GM19023 (cell line): ENCODE data around the gene SPTAN1.
"Not testable (repeated sequence)": the region's sequence is repeated elsewhere in the genome, so short reads cannot be mapped to it uniquely, and the experiment has no call there.

Source experiments
- ATAC-seq: cut with Tn5 transposase; IDR thresholded peaks from one replicate; pipeline ENCODE4 v1.9.1; 2021; ENCODE audit warnings: mild to moderate bottlenecking, moderate library complexity; ENCODE audit not compliant: unreplicated experiment

SPTAN1 gene

DNA sequence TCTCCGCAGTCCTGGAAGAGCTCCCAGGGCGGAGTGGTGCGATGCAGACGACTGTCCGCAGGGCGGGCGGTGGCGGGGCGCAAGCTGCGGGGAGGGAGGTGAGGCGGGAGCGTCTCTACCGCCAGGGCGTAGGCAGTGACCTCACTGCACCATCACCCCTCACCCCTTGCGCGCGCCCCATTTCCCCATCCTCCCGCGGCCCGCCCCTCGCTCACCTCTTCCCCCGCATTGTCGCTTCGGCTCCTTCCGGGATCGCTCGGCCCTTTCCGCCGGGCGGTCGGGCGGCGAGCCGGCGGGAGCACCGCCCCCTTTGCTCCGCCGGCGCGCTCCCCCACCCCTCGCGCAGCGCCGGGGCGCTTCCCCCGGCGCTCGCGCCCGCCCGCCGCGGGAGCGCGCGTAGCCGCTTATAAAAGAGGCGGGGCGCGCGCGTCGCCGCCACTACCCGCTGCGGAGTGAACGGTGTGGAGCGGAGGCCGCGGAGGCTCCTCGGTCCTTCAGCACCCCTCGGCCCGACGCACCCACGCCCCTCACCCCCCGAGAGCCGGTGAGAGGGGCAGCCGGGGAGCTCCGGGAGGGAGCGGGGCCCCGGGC lies at the start of gene SPTAN1:
SPTAN1 (plus strand) TSS at position 435 of the 591 bp plus-strand sequence. CDS start 14,154 bp downstream, outside the sequence.
- ATAC-seq: peak; percentile 80

DNA sequence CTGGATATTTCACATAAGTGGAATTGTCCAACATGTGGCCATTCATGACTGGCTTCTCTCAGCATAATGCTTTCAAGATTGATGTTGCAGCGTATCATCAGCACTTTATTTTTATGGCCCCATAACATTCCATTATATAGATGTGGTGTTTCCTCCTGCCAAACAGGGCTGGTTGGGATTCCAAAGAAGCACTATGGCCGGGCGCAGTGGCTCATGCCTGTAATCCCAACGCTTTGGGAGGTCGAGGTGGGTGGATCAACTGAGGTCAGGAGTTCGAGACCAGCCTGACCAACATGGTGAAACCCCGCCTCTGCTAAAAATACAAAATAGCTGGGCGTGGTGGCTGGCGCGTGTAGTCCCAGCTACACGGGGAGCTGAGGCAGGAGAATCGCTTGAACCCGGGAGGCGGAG lies 49.0 kb upstream of the SPTAN1 start:
- ATAC-seq: not testable (repeated sequence)

DNA sequence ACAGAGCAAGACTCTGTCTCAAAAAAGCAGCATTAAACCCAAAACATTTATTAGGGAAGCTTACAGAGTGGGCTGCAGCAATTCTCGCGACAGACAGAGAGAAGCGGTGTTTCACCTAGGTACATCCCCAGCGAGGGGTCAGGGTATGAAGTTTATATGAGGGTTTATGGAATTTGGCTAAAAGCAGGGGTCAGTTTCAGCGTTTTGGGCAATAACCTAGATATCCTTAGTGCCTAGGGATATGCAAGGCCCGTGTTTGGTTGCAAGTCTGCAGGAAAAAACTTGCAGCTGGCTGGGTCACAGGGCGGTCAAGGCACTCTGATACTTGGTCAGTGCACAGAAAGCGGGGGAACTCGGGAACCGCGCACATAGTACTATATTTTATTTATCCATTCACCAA lies 48.5 kb upstream of the SPTAN1 start:
- ATAC-seq: no peak

- peak; percentile 91 for ATAC-seq
Observed at GRCh38 chr9:128504485-128505413, 47.6 kb upstream of the SPTAN1 start, which contains the start of gene GLE1. TSS of gene GLE1 (plus strand) at chr9:128504719. CDS start at chr9:128504806, 87 bp downstream.

- no peak for ATAC-seq
Observed at GRCh38 chr9:128505414-128505765, 47.0 kb upstream of the SPTAN1 start.

GRCh38 chr9:128505906-128506305 lies 46.5 kb upstream of the SPTAN1 start:
- ATAC-seq: not testable (repeated sequence)

DNA sequence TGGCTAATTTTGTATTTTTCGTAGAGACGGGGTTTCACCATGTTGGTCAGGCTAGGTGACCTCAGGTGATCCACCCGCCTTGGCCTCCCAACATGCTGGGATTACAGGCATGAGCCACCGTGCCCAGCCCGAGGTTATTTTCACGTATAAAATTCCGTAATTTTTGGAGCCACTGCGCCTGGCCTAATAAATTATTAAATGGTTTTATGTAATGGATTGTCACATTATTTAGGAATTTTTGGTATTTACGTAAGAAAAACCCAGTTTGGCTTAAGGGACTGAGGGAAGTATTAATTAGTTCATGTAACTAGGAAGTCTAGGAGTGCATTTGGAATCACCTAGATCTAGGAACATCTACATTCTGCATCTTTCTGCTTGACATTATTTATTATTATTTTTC lies 39.6 kb upstream of the SPTAN1 start:
- no peak for ATAC-seq

DNA sequence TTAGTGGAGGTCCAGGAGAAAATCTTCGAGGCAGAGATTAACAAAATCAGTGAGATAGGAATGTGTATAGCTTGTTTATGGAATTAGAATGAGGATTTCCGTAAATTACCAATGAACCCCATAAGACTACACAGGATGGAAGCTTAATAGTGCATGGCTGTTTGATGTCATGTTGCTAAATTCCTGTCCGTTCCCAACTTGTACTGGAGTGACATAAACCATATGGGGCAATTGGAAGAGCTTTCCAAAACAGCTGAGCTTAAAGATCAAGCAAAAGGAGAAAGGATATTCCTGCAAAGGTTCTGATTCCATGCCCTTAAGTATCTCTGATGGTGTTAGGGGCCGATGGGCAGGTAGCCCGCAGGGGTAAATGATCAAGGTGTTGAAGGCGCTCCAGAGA lies 30.4 kb upstream of the SPTAN1 start:
- ATAC-seq: no peak

- no peak for ATAC-seq
Observed at GRCh38 chr9:128523199-128523925, 29.0 kb upstream of the SPTAN1 start.

DNA sequence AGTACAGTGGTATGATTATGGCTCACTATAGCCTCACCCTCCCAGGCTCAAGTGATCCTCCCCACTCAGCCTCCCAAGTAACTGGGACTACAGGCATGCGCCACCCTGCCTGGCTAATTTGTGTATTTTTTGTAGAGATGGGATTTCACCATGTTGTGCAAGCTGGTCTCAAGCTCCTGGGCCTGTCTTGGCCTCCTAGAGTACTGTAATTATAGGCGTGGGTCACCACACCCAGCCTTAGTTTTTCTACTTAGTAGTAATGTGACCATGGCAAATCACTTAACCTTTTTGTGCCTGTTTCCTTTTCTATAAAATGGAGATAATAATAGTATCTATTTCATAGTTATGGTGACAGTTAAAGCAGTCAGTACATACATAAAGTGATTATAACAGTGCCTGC lies 25.7 kb upstream of the SPTAN1 start:
- no peak for ATAC-seq

DNA sequence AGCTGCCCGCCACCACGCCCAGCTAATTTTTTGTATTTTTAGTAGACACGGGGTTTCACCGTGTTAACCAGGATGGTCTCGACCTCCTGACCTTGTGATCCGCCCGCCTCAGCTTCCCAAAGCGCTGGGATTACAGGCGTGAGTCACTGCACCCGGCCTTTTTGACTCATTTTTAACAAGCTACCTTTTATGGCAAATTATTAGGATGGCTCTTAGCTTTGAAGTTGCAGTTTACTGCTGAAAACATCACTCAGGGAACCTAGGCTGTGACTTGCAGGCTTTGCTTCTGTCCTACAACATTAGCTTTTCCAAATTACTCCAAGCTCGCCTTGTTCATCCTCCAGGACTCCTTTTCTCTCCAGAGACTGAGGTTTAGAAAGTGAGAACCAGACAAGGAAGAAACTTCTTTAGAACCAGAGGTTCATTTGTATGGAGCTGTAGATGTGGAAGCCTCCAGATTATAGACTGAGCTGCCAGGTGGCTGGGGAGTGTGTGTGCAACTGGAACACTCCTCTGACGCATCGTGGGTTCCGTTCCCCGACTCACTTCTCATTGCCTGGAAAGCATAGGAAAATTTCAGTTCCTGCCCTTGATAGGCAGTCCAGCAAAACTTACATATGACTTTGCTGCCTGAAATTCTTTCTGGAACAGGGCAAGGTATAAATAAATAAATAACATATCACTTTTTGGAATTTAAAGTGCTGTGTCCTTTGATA lies 23.8 kb upstream of the SPTAN1 start:
- ATAC-seq: no peak

DNA sequence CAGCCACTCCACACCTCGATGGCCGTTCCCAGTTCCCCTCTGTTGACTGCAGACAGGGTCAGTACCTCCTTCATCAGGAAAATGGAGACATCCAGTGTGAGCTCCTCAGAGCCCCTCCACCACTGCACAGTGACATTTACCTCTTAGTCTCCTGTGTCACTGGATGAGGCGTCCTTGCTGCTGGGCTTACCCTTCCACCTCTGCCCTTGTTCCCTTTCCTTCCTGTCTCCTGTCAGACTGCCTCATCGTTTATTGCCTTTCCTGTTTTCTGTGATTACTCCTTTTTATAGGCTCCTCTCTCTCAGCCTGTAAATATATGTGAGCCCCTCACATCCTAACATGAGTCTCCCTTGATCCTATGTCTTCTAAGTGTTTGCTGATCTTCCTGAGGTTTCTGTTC lies 23.2 kb upstream of the SPTAN1 start:
- ATAC-seq: no peak

- no peak for ATAC-seq
Observed at GRCh38 chr9:128532581-128532980, 19.8 kb upstream of the SPTAN1 start.

- ATAC-seq: no peak
Observed at GRCh38 chr9:128540634-128541360, 11.6 kb upstream of the SPTAN1 start.

DNA sequence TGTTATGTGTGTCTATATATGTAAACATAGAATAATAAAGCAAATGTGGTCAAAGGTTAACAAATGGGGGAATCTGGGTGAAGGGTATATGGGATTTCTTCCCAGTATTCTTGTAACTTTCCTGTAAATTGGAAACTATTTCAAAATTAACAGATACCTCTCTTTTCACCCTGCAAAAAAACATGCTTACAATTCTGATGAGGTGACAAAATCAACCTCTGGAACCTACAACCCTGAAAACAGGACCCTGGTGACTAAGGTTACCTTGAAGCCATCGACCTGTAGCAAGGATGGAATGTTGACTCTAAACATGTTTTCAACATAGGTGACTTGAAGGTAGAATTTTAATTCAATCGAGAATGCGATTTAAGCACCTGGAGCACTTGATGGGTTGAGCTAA lies 5.9 kb upstream of the SPTAN1 start:
- ATAC-seq: no peak

DNA sequence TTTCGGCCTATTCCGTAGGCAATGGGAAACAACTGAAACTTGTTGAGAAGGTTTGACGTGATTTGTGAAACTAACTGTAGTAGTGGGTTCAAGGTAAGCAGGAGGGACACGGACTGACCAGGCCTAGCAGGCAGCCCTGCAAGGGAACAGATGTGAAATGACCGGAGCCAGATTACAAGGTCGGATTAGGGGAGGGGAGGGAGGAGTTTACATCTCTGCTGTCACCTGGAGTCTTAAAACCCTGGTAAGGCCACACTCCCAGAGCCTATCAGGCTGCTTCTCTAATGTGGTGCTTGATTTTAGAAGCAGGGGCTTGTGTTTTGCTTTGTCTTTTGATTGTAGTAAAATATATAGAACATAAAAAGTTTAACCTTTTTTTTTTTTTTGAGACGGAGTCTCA lies 3.5 kb upstream of the SPTAN1 start:
- no peak for ATAC-seq

GRCh38 chr9:128550226-128550625 lies 2.2 kb upstream of the SPTAN1 start:
- no peak for ATAC-seq

DNA sequence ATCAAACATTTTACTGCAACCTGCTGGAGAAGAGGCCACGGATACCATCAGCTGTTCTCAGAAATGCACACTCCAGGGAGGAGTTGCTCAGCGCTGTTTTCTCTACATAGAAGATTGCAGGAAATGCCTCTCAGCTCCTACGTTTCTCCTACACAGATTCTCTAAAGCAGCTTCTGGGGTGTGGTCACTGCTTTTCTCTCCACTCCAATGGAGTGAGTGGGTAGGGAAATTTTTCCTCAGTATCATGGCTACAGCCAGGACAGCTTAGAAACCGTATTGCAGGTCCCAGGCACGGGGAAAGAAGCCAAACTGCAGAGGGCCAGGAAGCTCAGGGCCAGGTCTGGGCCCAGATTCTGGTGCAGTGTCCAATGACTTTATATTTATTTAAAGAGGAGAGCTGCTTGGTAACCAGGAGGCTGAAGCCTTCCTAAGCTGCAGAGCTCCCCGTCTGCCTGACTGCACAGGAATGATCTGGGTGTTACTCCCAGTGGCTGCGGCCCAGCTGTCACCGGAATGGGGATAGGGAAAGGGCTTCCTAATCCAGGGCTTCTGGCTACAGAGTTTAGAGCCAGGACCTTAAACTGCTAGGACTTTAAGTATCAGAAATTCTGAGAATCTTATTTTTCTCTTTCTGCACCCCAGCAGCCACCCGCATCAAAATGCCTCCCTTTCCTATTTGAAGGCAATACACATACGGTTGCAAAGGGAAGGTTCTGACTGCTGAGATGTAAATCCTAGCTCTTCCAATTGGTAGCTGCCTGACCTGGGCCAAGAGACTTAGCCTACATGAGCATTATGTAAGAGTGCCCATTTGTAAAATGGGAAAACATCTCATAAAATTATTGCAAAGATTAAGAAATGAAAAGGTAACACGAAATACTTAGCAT lies 1.4 kb upstream of the SPTAN1 start:
- no peak for ATAC-seq

GRCh38 chr9:128551657-128552152 lies 682 bp upstream of the SPTAN1 start:
- ATAC-seq: no peak
